B cell (primary cell): Measurements from ENCODE around the gene ATP8B1. TPM values are rescaled to one million over a fixed set of nuclear protein-coding genes. Genes with fewer than 3 reads are reported as not detected.

Experiments used
- ATAC-seq: fragments of 200-7000 bp; cut with Tn5 transposase; one replicate; pipeline ENCODE4 v1.10.0; 2021; ENCODE audit warnings: low read depth, mild to moderate bottlenecking, moderate number of reproducible peaks, moderate library complexity
- CTCF ChIA-PET: fragments of 350-600 bp; sonication (Branson Sonifier 250); formaldehyde crosslinking; loops from one replicate; lab custom pipeline; 2021; ENCODE audit warnings: antibody characterized with exemption, inconsistent platforms; lab: Charles Lee
- POLR2A ChIA-PET: fragments of 350-600 bp; sonication (Branson Sonifier 250); formaldehyde crosslinking; loops from one replicate; lab custom pipeline; 2021; ENCODE audit warnings: antibody characterized with exemption; lab: Charles Lee
- DNase-seq: peaks from one replicate; pipeline ENCODE4 v3.0.0; 2013
- H2AFZ ChIP-seq: 2 replicates; pipeline ENCODE4 v1.6.1; 2012; ENCODE audit warnings: mild to moderate bottlenecking, low read depth, low read length; ENCODE audit not compliant: insufficient read depth, poor library complexity, severe bottlenecking
- H3K27ac ChIP-seq, 2 donors: 1 replicate in 1 of 2; 2 replicates in 1 of 2; pipeline ENCODE4 v1.5.1; 2012 to 2013; ENCODE audit warnings: low read length in 2 of 2, mild to moderate bottlenecking in 2 of 2, moderate library complexity in 1 of 2
- H3K27me3 ChIP-seq, 4 experiments: fragments of 200-600 bp in 1 of 4; sonication (generic) in 1 of 4; replicated peaks in 1 of 4; 1 replicate in 2 of 4; 2 replicates in 2 of 4; pipeline versions ENCODE4 v1.6.1 to v1.7.0; 2013 to 2016; ENCODE audit warnings: low read length in 3 of 4, mild to moderate bottlenecking in 2 of 4, mixed read lengths in 1 of 4, moderate library complexity in 1 of 4; ENCODE audit not compliant: insufficient read depth in 4 of 4, control insufficient read depth in 3 of 4; ENCODE audit errors: control extremely low read depth in 1 of 4
- H3K36me3 ChIP-seq, 2 experiments: replicated peaks in 1 of 2; 1 replicate in 1 of 2; 2 replicates in 1 of 2; pipeline versions ENCODE4 v1.6.1 to v1.7.1; 2013; ENCODE audit warnings: low read length in 1 of 2; ENCODE audit not compliant: insufficient read depth in 2 of 2, control insufficient read depth in 1 of 2; ENCODE audit errors: control extremely low read depth in 1 of 2, extremely low read depth in 1 of 2
- H3K4me1 ChIP-seq, 2 donors: fragments of 200-600 bp in 1 of 2; sonication (generic) in 1 of 2; 1 replicate in 1 of 2; 2 replicates in 1 of 2; pipeline versions ENCODE4 v1.5.1 to v1.6.1; 2013 to 2017; ENCODE audit warnings: low read length in 2 of 2; ENCODE audit not compliant: control insufficient read depth in 2 of 2, insufficient read depth in 2 of 2
- H3K4me2 ChIP-seq: replicated peaks from 2 replicates; pipeline ENCODE3; 2012; ENCODE audit warnings: mild to moderate bottlenecking, low read depth, low read length; ENCODE audit not compliant: poor library complexity, severe bottlenecking
- H3K4me3 ChIP-seq, 5 experiments: fragments of 200-600 bp in 1 of 5; sonication (generic) in 1 of 5; 1 replicate in 3 of 5; 2 replicates in 2 of 5; pipeline versions ENCODE4 v1.5.1 to v1.7.0; 2011 to 2016; ENCODE audit warnings: low read length in 4 of 5, mild to moderate bottlenecking in 4 of 5, low read depth in 2 of 5, control low read depth in 1 of 5, moderate library complexity in 1 of 5; ENCODE audit not compliant: insufficient read depth in 1 of 5; ENCODE audit errors: control extremely low read depth in 1 of 5, extremely low read depth in 1 of 5
- H3K79me2 ChIP-seq: fragments of 200-600 bp; sonication (generic); one replicate; pipeline ENCODE4 v1.6.0; 2016; ENCODE audit warnings: low read length; ENCODE audit not compliant: control insufficient read depth, insufficient read depth
- H3K9ac ChIP-seq: fragments of 200-600 bp; sonication (generic); 2 replicates; pipeline ENCODE4 v1.6.1; 2017; ENCODE audit warnings: mild to moderate bottlenecking, low read length, moderate library complexity
- H3K9me3 ChIP-seq, 3 donors: one replicate each; pipeline versions ENCODE4 v1.6.1 to v1.7.1; 2013; ENCODE audit warnings: low read length in 2 of 3; ENCODE audit not compliant: control insufficient read depth in 2 of 3, insufficient read depth in 1 of 3; ENCODE audit errors: control extremely low read depth in 1 of 3
- H4K20me1 ChIP-seq: 2 replicates; pipeline ENCODE4 v1.6.0; 2012; ENCODE audit warnings: mild to moderate bottlenecking, low read length; ENCODE audit not compliant: insufficient read depth, control insufficient read depth, poor library complexity, severe bottlenecking
- H3K27ac Mint-ChIP-seq: one replicate; pipeline ENCODE4 v1.8.0; 2021; ENCODE audit warnings: mixed read lengths
- H3K27me3 Mint-ChIP-seq: one replicate; pipeline ENCODE4 v1.8.0; 2021; ENCODE audit warnings: mixed read lengths
- H3K4me1 Mint-ChIP-seq: one replicate; pipeline ENCODE4 v1.8.0; 2021; ENCODE audit warnings: mixed read lengths
- H3K4me3 Mint-ChIP-seq: one replicate; pipeline ENCODE4 v1.8.0; 2021; ENCODE audit warnings: mixed read lengths
- H3K9me3 Mint-ChIP-seq: one replicate; pipeline ENCODE4 v1.8.0; 2022; ENCODE audit warnings: mixed read lengths; ENCODE audit not compliant: insufficient read depth
- EZH2 ChIP-seq: IDR thresholded peaks from 2 replicates; pipeline ENCODE4 v1.6.1; 2012; ENCODE audit warnings: borderline replicate concordance, low read depth, mild to moderate bottlenecking, moderate library complexity, low read length; ENCODE audit not compliant: insufficient read depth, poor library complexity, severe bottlenecking
- WGBS: methylation state at CpG from one replicate; pipeline ENCODE4 v1.1.5; 2013; ENCODE audit warnings: missing lambda C conversion rate; ENCODE audit not compliant: insufficient coverage; 5-methylcytosine and 5-hydroxymethylcytosine counted together
- intact Hi-C: fragments of 100-400 bp; cut with micrococcal nuclease; formaldehyde crosslinking; loops from one replicate; pipeline ENCODE4 v1.10.0; 2022
- polyA plus RNA-seq: library from polyadenylated mRNA; depleted of rRNA; stranded (reverse); fragments of >200 nt; gene quantifications from 2 replicates; pipeline ENCODE4 v1.2.3, GENCODE V29; 2012
- total RNA-seq, 2 donors: library from RNA; stranded (reverse); fragments of 120-200 nt in 1 of 2; gene quantifications; 1 replicate in 1 of 2; 2 replicates in 1 of 2; pipeline versions ENCODE4 v1.2.3 to v1.2.4, GENCODE V29; 2013 to 2022
- TF ChIP-seq, protein P1 (sequence below): fragments of 200-600 bp; IDR thresholded peaks from one replicate; pipeline ENCODE4 v1.8.0; 2022; ENCODE audit warnings: antibody characterized with exemption, mild to moderate bottlenecking

ATP8B1 gene
- total and polyA plus RNA-seq, 2 donors (not counting 1 experiment from before 2014, with no cell fraction given), result 0.27 TPM; not detected in 1

GRCh38 chr18:57794951-57795728, 8.0 kb downstream of the ATP8B1 start:
- H3K27ac Mint-ChIP-seq, result no peak overlapping the region

More at GRCh38 chr18:57794951-57795728, 8.0 kb downstream of the ATP8B1 start:
- Histone ChIP-seq H3K9me3 (peaks cover 3 to 9% (median 8%) of the 10 kb centered on the region in 3 donors), H2AFZ (no peak overlapping the region), H3K27me3 (no peaks in the 10 kb centered on the region), H3K36me3 (no peaks in the 10 kb centered on the region), H3K4me1 (no peaks in the 10 kb centered on the region), H3K9ac (no peak overlapping the region), H3K4me2 (no peak overlapping the region), H3K27ac (no peak overlapping the region), H3K4me3 (no peak overlapping the region), H3K79me2 (no peaks in the 10 kb centered on the region), H4K20me1 (no peaks in the 10 kb centered on the region)
- DNase-seq, result no peak
- peaks cover 4% of the 10 kb centered on the region for H3K27me3 Mint-ChIP-seq
- WGBS, result no CpG with 5 or more reads among the region's 4 CpGs
- no peak for TF ChIP-seq EZH2
- TF ChIP-seq, protein P1, sequence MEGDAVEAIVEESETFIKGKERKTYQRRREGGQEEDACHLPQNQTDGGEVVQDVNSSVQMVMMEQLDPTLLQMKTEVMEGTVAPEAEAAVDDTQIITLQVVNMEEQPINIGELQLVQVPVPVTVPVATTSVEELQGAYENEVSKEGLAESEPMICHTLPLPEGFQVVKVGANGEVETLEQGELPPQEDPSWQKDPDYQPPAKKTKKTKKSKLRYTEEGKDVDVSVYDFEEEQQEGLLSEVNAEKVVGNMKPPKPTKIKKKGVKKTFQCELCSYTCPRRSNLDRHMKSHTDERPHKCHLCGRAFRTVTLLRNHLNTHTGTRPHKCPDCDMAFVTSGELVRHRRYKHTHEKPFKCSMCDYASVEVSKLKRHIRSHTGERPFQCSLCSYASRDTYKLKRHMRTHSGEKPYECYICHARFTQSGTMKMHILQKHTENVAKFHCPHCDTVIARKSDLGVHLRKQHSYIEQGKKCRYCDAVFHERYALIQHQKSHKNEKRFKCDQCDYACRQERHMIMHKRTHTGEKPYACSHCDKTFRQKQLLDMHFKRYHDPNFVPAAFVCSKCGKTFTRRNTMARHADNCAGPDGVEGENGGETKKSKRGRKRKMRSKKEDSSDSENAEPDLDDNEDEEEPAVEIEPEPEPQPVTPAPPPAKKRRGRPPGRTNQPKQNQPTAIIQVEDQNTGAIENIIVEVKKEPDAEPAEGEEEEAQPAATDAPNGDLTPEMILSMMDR, result no peak
- CTCF ChIA-PET, result no interaction called here
- H3K9me3 Mint-ChIP-seq, result peaks cover 2% of the 10 kb centered on the region
- intact Hi-C loops, result no loop called here
- no peak overlapping the region for H3K4me3 Mint-ChIP-seq
- no peaks in the 10 kb centered on the region for H3K4me1 Mint-ChIP-seq
- POLR2A ChIA-PET, result no interaction called here
- ATAC-seq, result no peak
